ENCODE data around the gene SLC19A1. TPM values are rescaled to one million over a fixed set of nuclear protein-coding genes. Genes with fewer than 3 reads are reported as not detected.

The SLC19A1 gene
- total and polyA plus RNA-seq, 2 donors (not counting 1 experiment from before 2014, with no cell fraction given): 1.7 to 2.1 TPM

GRCh38 chr21:45538381-45539045 lies 3.7 kb downstream of the SLC19A1 start:
- Histone ChIP-seq H3K4me3 (replicated peaks in 1 of 4; ENCODE audit: control extremely low read depth in 1 of 4, insufficient read depth in 1 of 4, low read depth in 3 of 4, low read length in 4 of 4) (no peak overlapping the region), H3K9ac (ENCODE audit: insufficient read depth, low read length) (no peak overlapping the region), H2AFZ (ENCODE audit: low read length) (no peak overlapping the region), H4K20me1 (ENCODE audit: control insufficient read depth, extremely low read depth, insufficient read depth, low read length) (no peaks in the 10 kb centered on the region), H3K4me1 (ENCODE audit: control insufficient read depth, extremely low read depth, insufficient read depth, low read length) (no peaks in the 10 kb centered on the region), H3K9me3 (ENCODE audit: control insufficient read depth, insufficient read depth, low read depth, low read length) (no peaks in the 10 kb centered on the region), H3K27me3 (ENCODE audit: control insufficient read depth, insufficient read depth, low read length) (no peaks in the 10 kb centered on the region), H3K27ac (ENCODE audit: insufficient read depth, low read length) (no peak overlapping the region), H3K36me3 (ENCODE audit: control insufficient read depth, insufficient read depth, low read length) (no peaks in the 10 kb centered on the region), H3K79me2 (ENCODE audit: control insufficient read depth, insufficient read depth, low read length) (no peaks in the 10 kb centered on the region), H3K4me2 (ENCODE audit: extremely low read depth, insufficient read depth, low read length) (no peak overlapping the region)
- no peak for DNase-seq (ENCODE audit: low read depth in 2 of 2)
- TF ChIP-seq, protein P1, sequence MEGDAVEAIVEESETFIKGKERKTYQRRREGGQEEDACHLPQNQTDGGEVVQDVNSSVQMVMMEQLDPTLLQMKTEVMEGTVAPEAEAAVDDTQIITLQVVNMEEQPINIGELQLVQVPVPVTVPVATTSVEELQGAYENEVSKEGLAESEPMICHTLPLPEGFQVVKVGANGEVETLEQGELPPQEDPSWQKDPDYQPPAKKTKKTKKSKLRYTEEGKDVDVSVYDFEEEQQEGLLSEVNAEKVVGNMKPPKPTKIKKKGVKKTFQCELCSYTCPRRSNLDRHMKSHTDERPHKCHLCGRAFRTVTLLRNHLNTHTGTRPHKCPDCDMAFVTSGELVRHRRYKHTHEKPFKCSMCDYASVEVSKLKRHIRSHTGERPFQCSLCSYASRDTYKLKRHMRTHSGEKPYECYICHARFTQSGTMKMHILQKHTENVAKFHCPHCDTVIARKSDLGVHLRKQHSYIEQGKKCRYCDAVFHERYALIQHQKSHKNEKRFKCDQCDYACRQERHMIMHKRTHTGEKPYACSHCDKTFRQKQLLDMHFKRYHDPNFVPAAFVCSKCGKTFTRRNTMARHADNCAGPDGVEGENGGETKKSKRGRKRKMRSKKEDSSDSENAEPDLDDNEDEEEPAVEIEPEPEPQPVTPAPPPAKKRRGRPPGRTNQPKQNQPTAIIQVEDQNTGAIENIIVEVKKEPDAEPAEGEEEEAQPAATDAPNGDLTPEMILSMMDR (conservative IDR thresholded peaks at IDR 0.05 in 1 of 2, IDR thresholded peaks at IDR 0.05 in 1 of 2; ENCODE audit: low read depth in 1 of 2, low read length in 2 of 2): no peak
- no peak for TF ChIP-seq EZH2 (IDR thresholded peaks at IDR 0.05; ENCODE audit: low read length, missing control alignments)

GRCh38 chr21:45537746-45538291 lies 4.4 kb downstream of the SLC19A1 start:
- no peaks in the 10 kb centered on the region for H4K20me1 ChIP-seq (ENCODE audit: control insufficient read depth, extremely low read depth, insufficient read depth, low read length)
- no peaks in the 10 kb centered on the region for H3K27me3 ChIP-seq (ENCODE audit: control insufficient read depth, insufficient read depth, low read length)
- DNase-seq (ENCODE audit: low read depth in 2 of 2): no peak
- TF ChIP-seq, protein P1 (conservative IDR thresholded peaks at IDR 0.05 in 1 of 2, IDR thresholded peaks at IDR 0.05 in 1 of 2; ENCODE audit: low read depth in 1 of 2, low read length in 2 of 2): no peak
- no peak for TF ChIP-seq EZH2 (IDR thresholded peaks at IDR 0.05; ENCODE audit: low read length, missing control alignments)
- H3K27ac ChIP-seq (ENCODE audit: insufficient read depth, low read length): no peak overlapping the region
- no peaks in the 10 kb centered on the region for H3K9me3 ChIP-seq (ENCODE audit: control insufficient read depth, insufficient read depth, low read depth, low read length)
- no peaks in the 10 kb centered on the region for H3K79me2 ChIP-seq (ENCODE audit: control insufficient read depth, insufficient read depth, low read length)
- H3K4me3 ChIP-seq (replicated peaks in 1 of 4; ENCODE audit: control extremely low read depth in 1 of 4, insufficient read depth in 1 of 4, low read depth in 3 of 4, low read length in 4 of 4): no peak overlapping the region
- H3K9ac ChIP-seq (ENCODE audit: insufficient read depth, low read length): no peak overlapping the region
- H3K36me3 ChIP-seq (ENCODE audit: control insufficient read depth, insufficient read depth, low read length): no peaks in the 10 kb centered on the region
- H3K4me1 ChIP-seq (ENCODE audit: control insufficient read depth, extremely low read depth, insufficient read depth, low read length): no peaks in the 10 kb centered on the region
- no peak overlapping the region for H3K4me2 ChIP-seq (ENCODE audit: extremely low read depth, insufficient read depth, low read length)
- no peak overlapping the region for H2AFZ ChIP-seq (ENCODE audit: low read length)

DNA sequence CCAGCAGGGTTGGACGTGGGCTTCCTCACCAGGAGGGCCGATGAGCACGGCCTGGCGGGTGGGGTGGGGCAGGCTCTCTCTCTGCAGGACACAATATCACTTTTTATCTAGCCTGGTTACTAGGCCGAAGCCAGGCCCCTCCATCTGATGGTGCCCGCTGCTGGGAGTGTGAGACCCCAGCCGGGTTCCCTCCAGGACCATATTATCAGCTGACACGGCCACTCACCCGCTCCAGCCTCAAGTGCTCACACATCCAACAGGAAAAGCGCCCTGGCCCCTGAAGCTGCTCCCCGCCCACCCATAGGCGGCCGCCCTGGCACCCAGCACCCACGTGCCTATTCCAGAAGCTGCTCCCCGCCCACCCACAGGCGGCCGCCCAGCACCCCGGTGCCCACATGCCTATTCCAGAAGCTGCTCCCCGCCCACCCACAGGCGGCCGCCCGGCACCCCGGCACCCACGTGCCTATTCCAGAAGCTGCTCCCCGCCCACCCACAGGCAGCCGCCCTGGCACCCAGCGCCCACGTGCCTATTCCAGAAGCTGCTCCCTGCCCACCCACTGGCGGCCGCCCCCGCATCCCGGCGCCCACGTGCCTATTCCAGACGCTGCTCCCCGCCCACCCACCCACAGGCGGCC lies 5.0 kb downstream of the SLC19A1 start:
- no peak overlapping the region for H3K9ac ChIP-seq (ENCODE audit: insufficient read depth, low read length)
- no peak overlapping the region for H3K27ac ChIP-seq (ENCODE audit: insufficient read depth, low read length)
- no peak overlapping the region for H2AFZ ChIP-seq (ENCODE audit: low read length)
- no peak overlapping the region for H3K4me3 ChIP-seq (replicated peaks in 1 of 4; ENCODE audit: control extremely low read depth in 1 of 4, insufficient read depth in 1 of 4, low read depth in 3 of 4, low read length in 4 of 4)
- no peaks in the 10 kb centered on the region for H3K79me2 ChIP-seq (ENCODE audit: control insufficient read depth, insufficient read depth, low read length)
- no peak overlapping the region for H3K4me2 ChIP-seq (ENCODE audit: extremely low read depth, insufficient read depth, low read length)
- no peaks in the 10 kb centered on the region for H3K4me1 ChIP-seq (ENCODE audit: control insufficient read depth, extremely low read depth, insufficient read depth, low read length)
- H3K27me3 ChIP-seq (ENCODE audit: control insufficient read depth, insufficient read depth, low read length): no peaks in the 10 kb centered on the region
- no peaks in the 10 kb centered on the region for H3K9me3 ChIP-seq (ENCODE audit: control insufficient read depth, insufficient read depth, low read depth, low read length)
- H4K20me1 ChIP-seq (ENCODE audit: control insufficient read depth, extremely low read depth, insufficient read depth, low read length): no peaks in the 10 kb centered on the region
- no peaks in the 10 kb centered on the region for H3K36me3 ChIP-seq (ENCODE audit: control insufficient read depth, insufficient read depth, low read length)
- TF ChIP-seq EZH2 (IDR thresholded peaks at IDR 0.05; ENCODE audit: low read length, missing control alignments): no peak
- TF ChIP-seq, protein P1 (conservative IDR thresholded peaks at IDR 0.05 in 1 of 2, IDR thresholded peaks at IDR 0.05 in 1 of 2; ENCODE audit: low read depth in 1 of 2, low read length in 2 of 2): no peak
- no peak for DNase-seq (ENCODE audit: low read depth in 2 of 2)
